Iris pigment epithelial cell (primary cell): ENCODE results near the gene HERC2.
"Not testable (repeated sequence)": the region's sequence is repeated elsewhere in the genome, so short reads cannot be mapped to it uniquely, and the experiment has no call there.

ENCODE experiments used
- DNase-seq: peaks from one replicate; pipeline ENCODE4 v3.0.0-alpha.2; 2011; ENCODE audit warnings: low read depth

Gene HERC2

DNA sequence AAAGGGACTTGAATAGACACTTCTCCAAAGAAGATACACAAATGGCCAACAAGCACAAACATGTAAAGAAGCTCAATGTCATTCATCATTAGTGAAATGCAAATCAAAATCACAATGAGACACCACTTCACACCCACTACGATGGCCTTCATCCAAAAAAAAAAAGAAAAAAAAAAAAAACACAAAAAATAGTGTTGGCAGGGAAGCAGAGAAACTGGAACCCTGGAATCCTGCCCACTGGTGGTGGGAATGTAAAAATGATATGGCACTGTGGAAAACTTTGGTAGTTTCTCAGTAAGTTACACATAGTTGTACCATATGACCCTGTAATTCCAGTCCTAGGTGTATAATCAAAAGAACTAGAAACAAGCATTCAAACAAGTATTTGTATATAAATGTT lies 94.7 kb downstream of the HERC2 start:
- DNase-seq = peak; percentile 24

DNA sequence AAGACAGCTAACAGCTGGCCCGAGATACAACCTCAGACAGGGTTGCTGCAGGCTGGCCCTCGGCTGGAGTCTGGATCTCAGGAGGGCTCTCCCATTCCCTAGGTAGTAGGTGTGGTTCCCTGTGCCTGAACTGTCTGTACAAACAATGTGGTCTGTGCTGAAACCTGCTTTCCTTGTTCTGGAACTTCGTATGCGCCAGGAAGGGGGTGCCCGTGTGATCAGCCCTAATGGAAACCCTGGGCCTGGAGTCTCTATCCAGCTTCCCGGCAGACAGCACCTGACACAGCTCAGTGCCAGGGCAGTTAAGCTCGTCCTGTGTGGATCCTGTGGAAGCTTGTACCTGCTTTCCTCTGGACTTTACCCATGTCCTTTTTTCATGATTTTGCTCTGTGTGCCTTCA lies 99.4 kb downstream of the HERC2 start:
- not testable (repeated sequence) for DNase-seq

DNA sequence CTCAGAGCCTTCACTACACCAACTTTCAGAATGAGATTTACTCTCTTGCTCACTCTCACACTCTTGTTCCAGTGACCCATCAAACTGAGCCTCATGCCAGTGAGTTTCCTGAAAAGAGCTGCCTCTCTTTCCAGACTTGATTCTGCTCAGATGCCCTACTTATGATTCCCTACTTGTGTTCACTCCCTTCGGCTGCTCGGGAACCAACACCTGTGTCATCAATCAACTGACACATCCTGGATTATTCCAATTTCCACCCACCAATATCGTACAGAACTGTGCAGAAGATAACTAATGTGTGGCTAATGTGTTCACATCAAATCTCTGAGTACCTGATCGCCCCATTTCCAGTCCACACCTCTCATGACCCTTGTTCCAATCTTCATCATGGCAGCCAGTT lies 100.3 kb downstream of the HERC2 start:
- not testable (repeated sequence) for DNase-seq

DNA sequence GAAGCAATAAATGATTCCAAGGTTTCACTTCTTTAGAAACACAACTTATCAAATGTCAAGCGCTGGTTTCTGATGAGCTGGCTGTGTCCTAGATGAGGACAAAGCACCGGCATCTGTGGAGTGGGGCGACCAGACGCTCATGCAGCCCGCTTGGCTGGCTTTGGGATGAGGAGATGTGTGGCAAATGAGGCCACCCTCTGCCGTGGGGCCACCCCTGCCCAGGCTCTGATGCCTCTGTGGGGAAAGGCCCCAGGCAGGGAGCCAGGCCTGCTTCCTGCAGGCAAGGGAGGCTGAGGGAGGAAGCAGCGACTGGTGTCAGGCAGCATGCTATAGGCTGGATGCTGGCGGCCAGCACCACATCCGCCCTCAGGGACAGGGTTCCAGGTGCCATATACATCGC lies 102.9 kb downstream of the HERC2 start:
- no peak for DNase-seq

DNA sequence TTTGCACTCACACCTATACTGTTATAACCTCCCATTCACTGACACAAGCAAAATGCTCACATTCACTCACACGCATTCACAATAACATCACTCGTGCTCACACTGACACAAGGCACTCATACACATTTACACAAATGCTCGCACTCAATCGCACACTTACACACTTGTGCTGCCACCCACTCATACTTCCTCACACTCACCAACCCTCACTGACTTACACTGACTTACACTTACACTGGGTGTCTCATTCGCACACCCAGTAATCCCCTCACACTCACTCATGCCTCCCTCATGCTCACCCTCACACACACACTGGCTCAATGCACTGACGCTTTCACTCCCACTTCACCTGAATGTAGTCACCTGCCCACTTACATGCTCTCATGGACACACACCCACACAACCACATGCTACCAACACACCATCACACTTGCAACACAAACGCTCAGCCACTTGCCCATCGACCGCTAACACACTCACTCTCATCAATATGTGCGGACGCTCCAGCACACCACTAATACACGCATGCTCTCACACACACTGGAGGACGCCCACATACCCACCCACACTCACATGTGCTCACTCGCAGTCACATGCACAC lies 104.9 kb downstream of the HERC2 start:
- not testable (repeated sequence) for DNase-seq

DNA sequence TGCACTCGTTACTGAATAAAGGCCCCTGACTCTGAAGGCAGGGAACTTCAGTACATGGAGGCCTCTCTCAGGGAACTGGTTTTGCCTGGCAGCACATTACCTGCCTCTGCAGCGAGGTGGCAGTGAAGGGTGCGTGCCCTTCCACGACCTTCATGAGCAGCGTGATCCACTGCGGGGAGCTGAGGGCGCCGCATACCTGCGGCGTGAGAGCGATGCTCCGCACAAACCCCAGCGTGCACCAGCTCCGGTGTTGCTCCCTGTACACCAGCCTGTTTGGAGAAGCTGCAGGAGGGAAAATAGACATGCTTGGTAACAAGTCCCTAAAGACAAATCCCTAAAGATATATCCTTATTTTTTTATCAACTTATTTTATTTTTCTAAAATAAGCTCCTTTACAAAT lies 106.5 kb downstream of the HERC2 start:
- DNase-seq = not testable (repeated sequence)

DNA sequence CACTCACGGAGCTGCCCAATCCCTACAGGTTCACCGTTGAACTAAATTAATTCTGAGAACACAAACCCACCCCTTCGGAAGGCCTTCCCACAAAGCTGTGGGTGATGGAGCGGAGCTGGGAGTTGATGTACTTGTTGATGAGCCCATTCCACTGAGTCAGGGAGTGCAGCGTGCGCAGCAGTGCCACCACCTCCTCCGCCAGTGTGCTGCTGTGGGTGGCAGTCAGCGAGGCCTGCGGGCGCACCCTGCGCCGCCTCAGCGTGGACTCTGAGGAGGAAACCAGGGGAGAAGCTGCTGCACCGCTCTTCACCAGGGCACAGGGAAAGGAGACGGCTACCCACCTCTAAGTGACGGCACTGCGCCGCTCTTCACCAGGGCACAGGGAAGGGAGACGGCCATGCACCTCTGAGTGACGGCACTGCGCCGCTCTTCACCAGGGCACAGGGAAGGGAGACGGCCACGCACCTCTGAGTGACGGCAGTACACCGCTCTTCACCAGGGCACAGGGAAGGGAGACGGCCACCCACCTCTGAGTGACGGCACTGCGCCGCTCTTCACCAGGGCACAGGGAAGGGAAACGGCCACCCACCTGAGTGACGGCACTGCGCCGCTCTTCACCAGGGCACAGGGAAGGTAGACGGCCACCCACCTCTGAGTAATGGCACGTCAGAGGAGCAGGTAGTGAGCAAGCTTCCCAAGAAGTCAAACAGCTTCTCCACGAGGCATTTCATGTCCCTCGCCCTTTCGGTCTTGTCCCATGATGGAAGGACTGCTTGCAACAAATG lies 107.8 kb downstream of the HERC2 start:
- DNase-seq = not testable (repeated sequence)

DNA sequence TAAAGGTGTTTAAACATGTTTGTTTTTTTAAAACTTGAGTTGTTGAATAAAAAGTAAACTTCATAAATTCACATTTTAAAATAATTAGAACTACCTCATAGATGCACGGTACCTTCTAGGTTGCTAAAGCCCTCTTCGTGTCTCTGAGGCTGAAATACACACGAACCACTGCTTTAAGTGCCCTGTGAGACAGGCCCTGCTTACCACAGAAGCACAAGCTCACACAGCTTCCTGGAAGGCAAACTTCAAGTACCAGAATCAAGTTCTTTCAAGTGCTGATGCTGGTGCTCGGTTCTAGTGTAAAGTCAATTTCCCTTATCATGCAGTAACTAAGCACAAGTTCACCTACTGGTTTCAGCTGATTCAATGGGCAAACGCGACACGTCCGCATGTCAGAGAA lies 108.6 kb downstream of the HERC2 start:
- DNase-seq = not testable (repeated sequence)

DNA sequence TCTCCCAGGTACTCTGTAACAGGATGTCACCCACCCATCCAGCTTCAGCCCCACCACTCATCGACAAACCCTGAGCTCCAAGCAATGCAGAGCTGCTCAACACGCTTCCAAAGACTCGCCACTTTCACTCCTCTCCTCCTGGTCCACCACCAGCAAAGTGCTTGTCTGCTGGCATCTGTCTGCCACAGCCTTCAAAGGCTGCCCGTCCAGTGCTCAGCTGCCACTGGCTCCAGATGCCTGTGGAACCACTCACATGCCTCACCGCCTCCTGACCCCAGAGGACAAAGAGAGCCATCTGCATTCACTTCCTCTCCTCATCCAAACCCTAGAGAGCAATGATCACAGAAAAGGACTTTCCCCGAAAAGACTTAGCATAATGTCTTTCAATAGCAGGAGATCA lies 113.4 kb downstream of the HERC2 start:
- DNase-seq = no peak

DNA sequence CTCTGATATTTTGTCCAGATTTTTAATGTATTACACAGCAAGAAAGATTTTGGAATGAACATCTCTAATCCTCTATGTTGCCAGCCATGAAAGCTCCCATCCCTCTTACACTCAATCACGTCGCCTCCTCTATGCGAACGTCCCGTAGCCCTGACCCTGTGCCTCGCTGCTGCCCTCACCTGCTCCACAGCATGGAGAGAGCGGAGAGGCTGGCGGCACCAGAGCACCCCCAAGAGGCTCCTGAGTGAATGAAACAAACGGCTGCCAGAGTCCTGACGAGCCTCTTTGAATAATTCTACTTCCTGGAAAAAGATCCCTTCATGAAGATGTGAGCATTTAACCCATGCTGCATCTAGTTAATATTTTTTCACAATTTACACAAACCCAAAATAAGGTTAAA lies 116.3 kb downstream of the HERC2 start:
- not testable (repeated sequence) for DNase-seq

DNA sequence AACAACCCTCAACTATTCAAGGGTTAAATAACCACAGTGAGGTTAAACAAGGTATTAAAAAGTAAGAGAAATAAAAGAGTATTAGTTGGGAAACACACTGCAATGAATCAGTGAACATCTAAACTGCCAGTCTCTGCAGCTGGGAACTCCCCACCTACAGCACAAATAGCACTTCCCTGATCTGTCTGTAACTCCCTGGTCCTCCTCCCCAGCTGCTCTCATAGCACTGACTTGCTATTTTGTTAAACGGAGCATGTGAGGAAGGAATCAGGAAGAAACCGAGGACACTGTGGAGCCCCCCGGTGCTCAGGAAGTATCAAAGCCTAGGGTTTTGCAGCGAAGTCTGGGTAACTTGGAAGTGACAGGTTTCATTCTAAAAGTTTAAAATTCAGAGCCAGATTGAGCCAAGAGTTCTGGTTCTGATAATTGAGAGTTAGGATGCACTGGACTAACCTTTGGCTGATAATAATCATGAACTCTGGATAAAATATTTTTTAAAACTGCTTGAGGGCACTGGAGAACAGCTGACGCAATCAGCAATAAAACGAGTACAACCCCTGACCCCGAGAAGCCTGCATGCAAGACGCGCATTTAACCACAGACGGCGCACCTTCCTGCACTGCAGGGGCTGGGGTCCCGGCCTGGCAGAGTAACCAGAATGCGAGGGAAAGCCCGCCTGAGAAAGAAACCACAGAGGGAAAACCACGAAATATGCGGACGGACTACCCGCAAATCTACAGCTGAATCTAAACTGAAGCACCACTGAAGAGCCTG lies 118.7 kb downstream of the HERC2 start:
- not testable (repeated sequence) for DNase-seq

DNA sequence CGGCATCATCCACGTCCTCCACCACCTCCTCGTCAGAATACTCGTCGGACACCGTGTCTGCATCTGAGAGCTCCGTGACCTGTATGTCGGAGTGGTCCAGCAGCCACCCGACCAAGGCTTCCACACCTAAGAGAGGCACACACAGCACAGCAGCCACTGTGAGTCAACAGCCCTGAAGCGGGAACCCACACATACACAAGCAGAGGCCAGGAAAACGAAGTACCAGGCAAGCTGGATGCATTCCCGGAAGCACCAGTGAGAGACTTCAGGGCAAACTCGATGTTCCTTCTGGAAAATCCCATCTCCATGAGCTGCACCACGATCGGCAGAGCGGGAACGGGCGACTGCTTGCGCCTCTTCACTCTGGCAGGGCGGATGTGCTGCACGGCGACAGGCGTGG lies 119.9 kb downstream of the HERC2 start:
- DNase-seq = not testable (repeated sequence)

DNA sequence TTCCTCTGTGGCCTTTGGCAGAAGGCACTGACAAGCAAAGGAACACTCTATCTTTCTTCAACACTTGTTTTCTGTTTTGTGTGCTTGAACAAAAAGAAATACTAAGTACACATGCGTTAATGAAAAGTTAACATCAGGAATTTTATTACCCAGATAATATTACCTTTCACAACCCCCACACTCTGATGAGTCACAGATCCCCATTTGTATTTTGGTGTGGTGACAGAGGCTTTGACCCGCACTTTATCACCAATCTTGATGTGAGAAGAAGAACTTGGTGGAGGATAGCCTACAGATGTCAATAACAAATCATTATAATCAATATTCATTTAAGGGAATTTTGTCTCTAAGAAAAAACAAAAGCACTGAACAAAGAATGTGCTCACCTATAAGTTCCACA lies 123.8 kb downstream of the HERC2 start:
- DNase-seq = not testable (repeated sequence)

DNA sequence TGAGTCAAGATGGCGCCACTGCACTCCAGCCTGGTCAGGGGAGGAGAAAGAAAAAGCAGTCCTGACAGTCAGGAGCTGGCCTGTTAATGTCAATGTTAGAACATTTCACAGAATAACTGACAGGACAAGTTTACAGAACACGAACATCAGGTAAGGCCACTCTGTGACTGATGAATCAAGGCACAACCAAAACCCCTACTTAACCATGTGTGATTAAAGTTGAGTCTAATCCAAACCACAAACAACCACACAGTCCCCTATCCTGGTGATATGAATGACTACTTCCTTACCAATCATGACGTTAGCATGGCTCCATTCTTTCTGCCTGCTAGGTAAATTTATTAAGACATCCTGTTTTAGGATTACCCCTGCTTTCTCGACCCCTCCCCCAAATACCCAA lies 124.3 kb downstream of the HERC2 start:
- not testable (repeated sequence) for DNase-seq

DNA sequence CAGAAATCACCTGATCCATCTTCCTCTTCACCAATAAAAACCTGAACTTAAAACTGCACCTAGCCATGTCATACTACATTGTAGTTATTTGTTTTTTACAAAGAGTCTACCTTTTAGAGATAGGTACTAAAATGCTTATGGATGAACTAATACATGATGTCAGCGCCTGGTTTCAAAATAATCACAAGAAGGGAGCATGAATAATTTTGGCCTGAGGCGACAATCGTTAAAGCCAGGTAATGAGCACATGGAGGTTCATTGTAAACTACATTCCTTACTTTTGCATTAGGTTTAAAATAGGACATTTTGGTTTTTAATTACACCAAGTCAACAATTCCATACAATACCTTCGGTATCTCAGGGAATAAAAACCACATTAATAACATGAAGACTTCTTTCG lies 125.4 kb downstream of the HERC2 start:
- DNase-seq = not testable (repeated sequence)

DNA sequence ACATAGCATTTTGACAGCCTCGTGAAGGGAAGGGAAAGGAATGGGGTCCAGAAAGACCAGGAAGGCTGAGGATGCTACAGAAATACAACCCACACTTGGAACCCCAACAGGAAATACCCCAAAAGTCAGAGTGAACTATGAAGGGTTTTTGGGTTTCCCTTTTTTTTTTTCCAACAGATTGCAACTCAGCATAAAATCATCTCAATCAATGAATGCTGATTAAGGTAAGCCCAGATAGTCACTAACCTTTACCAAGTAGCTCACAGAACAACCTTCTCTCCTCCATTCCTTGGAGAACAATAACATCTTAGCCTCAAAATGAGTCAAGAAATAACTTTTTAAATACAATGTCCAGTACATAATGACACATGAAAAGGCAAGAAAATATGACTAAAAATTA lies 129.2 kb downstream of the HERC2 start:
- DNase-seq = no peak

DNA sequence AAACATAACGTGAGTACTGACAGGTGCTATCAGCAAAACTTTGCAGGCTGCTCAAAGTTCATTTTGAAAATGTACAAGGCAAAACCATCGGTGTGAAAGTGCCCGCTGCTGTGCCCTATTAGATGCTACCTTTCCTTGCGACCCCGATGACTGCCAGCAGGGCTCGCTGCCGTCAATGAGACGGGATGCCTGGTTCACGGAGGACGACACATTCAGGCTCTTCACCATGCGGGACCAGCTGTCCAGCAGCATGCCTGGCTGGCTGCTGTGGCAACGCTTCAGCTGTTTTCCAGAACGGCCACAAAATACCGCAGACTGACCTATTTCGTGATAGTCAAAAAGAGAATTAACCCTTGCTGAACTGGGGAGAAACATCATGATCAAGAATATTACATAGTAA lies 130.1 kb downstream of the HERC2 start:
- peak; percentile 83 for DNase-seq

DNA sequence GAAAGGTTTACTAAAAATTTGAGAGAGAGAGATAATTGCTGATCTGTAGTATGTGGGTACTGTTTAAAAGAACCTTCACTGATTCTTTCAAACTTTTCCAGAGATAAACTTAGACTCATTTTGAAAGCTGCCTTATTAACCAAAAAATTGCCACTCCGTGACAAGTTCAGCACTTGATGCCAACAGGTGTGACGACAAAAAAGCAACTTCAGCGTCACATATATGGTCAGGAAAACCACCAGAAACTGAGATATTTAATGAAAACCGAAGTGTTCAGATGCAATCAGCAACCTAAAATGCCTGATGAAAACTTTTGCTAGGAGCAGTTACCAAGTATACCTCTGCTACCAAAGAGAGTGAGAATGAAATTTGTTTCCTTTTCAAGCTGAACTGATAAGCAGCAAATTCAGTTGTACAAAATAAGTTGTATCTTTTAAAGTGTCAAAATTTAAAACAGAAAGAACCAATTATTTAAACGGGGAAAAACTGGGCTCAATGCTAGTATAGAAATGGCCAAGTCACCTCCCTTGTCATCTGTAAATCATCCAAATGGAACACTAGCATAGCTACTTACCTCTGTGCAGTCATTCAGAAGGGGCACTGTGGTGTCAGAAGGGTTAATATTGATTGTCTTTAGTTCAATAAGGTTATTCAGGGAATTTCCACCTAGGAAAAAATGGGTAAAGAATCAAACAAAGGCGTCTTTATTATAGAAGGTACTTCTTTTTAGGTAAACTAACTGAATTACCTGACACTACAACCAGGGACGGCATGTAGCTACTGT lies 131.4 kb downstream of the HERC2 start:
- DNase-seq = no peak

DNA sequence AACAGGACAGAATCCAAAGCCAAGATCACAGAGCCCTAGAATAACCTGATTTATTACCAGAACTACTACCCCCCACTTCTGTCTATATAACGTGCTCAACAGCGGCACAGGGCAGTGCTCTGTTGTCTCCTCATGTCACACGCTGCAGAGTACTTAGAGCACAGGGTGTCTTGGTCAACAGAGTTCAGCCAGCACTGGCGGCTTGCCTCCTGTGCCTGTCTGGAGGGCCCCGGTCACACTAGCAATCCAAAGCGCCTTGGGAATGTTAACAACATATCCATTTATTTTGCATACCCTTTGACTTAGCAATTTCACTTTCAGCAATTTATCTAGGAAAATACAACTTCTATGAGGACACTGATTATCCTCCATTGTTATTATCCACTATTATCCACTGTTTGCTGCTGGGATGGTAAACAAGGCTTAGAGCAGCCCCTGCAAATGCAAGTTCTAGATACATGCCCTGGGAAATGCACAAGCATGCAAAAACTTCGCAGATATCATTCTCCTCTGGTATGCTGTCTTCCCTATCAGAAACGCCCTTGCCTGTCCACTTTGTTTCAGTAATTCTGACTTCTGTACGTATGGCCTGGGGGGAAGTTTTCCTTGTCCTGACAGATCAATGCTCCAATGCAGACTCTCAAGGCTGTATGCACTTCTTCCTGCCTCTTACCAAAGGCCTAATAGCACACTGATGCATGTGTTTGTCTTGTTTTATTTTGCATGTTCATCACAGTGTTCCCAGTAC lies 136.7 kb downstream of the HERC2 start:
- no peak for DNase-seq

DNA sequence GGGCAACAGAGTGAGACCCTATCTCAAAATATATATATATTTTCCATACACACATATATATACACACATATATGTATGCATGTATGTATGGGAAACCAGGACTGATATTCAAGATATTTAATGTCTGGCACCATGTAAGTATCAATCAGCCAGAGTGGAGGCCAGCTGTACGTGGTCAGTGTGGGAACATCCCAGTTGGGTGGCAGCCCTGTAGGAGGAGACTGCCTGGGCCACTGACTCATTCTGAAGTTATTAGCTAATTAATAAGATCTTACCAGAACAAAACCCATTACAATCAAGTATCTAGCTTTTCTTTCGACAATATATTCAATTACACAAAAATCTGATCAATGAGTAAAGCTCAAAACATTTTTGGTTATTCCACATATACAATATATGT lies 137.8 kb downstream of the HERC2 start:
- DNase-seq = peak; percentile 40

DNA sequence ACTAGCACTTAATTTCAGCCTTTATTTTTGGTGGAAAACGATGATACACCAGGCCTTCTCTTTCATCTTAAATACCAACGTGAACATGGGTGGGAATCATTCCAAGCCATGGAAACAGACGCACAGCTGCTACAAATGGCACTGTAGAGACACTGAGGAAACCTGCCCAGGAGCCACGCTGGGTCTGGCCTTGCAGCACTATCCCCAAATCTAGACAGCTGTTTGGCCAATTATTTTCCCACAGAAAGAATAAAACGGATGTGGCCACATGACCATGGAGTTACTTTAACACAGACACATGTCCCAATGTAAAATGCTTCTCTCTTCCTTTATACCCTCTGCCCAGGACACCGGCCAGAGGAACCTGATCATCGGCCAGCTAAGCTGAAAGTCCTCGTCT lies 139.2 kb downstream of the HERC2 start:
- no peak for DNase-seq
